Trophoblast cell (in vitro differentiated cells and primary cell): ENCODE measurements around the gene NALF2.

Experiments
- DNase-seq, 2 donors: peaks; one replicate each; pipeline ENCODE4 v3.0.0-alpha.2; 2016
- H2AFZ ChIP-seq: 2 replicates; pipeline ENCODE4 v1.6.1; 2013; ENCODE audit warnings: low read length, moderate library complexity, mild to moderate bottlenecking; ENCODE audit not compliant: insufficient read depth, poor library complexity
- H2AK5ac ChIP-seq: 2 replicates; pipeline ENCODE4 v1.6.1; 2013; ENCODE audit warnings: mild to moderate bottlenecking, low read length
- H2BK120ac ChIP-seq: 2 replicates; pipeline ENCODE4 v1.6.1; 2013; ENCODE audit warnings: low read length, mild to moderate bottlenecking, moderate library complexity; ENCODE audit not compliant: insufficient read depth, poor library complexity
- H2BK12ac ChIP-seq: 2 replicates; pipeline ENCODE4 v1.6.1; 2013; ENCODE audit warnings: mild to moderate bottlenecking, low read length, moderate library complexity
- H2BK5ac ChIP-seq: 2 replicates; pipeline ENCODE4 v1.6.1; 2013; ENCODE audit warnings: low read length, low read depth, moderate library complexity, mild to moderate bottlenecking; ENCODE audit not compliant: poor library complexity
- H3K14ac ChIP-seq: 2 replicates; pipeline ENCODE4 v1.6.1; 2013; ENCODE audit warnings: mild to moderate bottlenecking, low read length
- H3K18ac ChIP-seq: 2 replicates; pipeline ENCODE4 v1.6.1; 2013; ENCODE audit warnings: mild to moderate bottlenecking, low read length
- H3K23ac ChIP-seq: 2 replicates; pipeline ENCODE4 v1.6.1; 2013; ENCODE audit warnings: low read length
- H3K27ac ChIP-seq: 2 replicates; pipeline ENCODE4 v1.5.1; 2013; ENCODE audit warnings: low read depth, mild to moderate bottlenecking, inconsistent platforms, low read length, moderate library complexity
- H3K27me3 ChIP-seq: 2 replicates; pipeline ENCODE4 v1.6.1; 2013; ENCODE audit warnings: inconsistent platforms, mild to moderate bottlenecking, low read length, moderate library complexity; ENCODE audit not compliant: insufficient read depth
- H3K36me3 ChIP-seq, 2 experiments: 1 replicate in 1 of 2; 2 replicates in 1 of 2; pipeline ENCODE4 v1.6.1; 2013; ENCODE audit warnings: low read length in 2 of 2, mild to moderate bottlenecking in 2 of 2, moderate library complexity in 1 of 2; ENCODE audit not compliant: insufficient read depth in 2 of 2, control insufficient read depth in 1 of 2
- H3K4ac ChIP-seq: 2 replicates; pipeline ENCODE4 v1.6.1; 2013; ENCODE audit warnings: low read depth, mild to moderate bottlenecking, low read length, moderate library complexity
- H3K4me1 ChIP-seq, 2 experiments: 1 replicate in 1 of 2; 2 replicates in 1 of 2; pipeline ENCODE4 v1.6.1; 2013; ENCODE audit warnings: low read length in 2 of 2, mild to moderate bottlenecking in 2 of 2, moderate library complexity in 1 of 2; ENCODE audit not compliant: insufficient read depth in 2 of 2, control insufficient read depth in 1 of 2
- H3K4me2 ChIP-seq: 2 replicates; pipeline ENCODE4 v1.6.1; 2013; ENCODE audit warnings: inconsistent platforms, mild to moderate bottlenecking, low read length, moderate library complexity
- H3K4me3 ChIP-seq: 2 replicates; pipeline ENCODE4 v1.5.1; 2013; ENCODE audit warnings: mild to moderate bottlenecking, low read depth, low read length, inconsistent platforms
- H3K79me1 ChIP-seq: one replicate; pipeline ENCODE4 v1.6.1; 2013; ENCODE audit warnings: low read length
- H3K79me2 ChIP-seq: 2 replicates; pipeline ENCODE4 v1.6.1; 2013; ENCODE audit warnings: low read length, mild to moderate bottlenecking; ENCODE audit not compliant: control insufficient read depth, insufficient read depth, poor library complexity
- H3K9ac ChIP-seq: 2 replicates; pipeline ENCODE4 v1.6.1; 2013; ENCODE audit warnings: mild to moderate bottlenecking, low read length
- H3K9me3 ChIP-seq: 2 replicates; pipeline ENCODE4 v1.6.1; 2013; ENCODE audit warnings: low read depth, mild to moderate bottlenecking, control low read depth, inconsistent platforms, low read length; ENCODE audit not compliant: insufficient read depth
- H4K12ac ChIP-seq: 2 replicates; pipeline ENCODE4 v1.6.1; 2013; ENCODE audit warnings: low read depth, mild to moderate bottlenecking, low read length, moderate library complexity
- H4K8ac ChIP-seq: 2 replicates; pipeline ENCODE4 v1.6.1; 2013; ENCODE audit warnings: low read depth, mild to moderate bottlenecking, low read length, moderate library complexity
- H4K91ac ChIP-seq: one replicate; pipeline ENCODE4 v1.6.1; 2013; ENCODE audit warnings: low read depth, mild to moderate bottlenecking, low read length, moderate library complexity
- WGBS: extraction: QIAGEN DNeasy Blood & Tissue Kit; methylation state at CpG from one replicate; pipeline ENCODE4 v1.1.7; 2013; ENCODE audit warnings: missing lambda C conversion rate; ENCODE audit not compliant: insufficient read length, insufficient coverage; ENCODE audit errors: extremely low coverage; 5-methylcytosine and 5-hydroxymethylcytosine counted together

Gene NALF2

GRCh38 chrX:69530306-69530705 is 26.2 kb downstream of the NALF2 start:
- Histone ChIP-seq H4K12ac (no peak overlapping the region), H2BK12ac (no peak overlapping the region), H3K9me3 (no peaks in the 10 kb centered on the region), H2BK120ac (no peak overlapping the region), H3K4me1 (no peaks in the 10 kb centered on the region), H3K4me2 (no peak overlapping the region), H2BK5ac (no peak overlapping the region), H4K8ac (no peak overlapping the region), H3K14ac (no peak overlapping the region), H3K36me3 (no peaks in the 10 kb centered on the region), H3K4ac (no peak overlapping the region), H3K79me2 (no peaks in the 10 kb centered on the region), H3K9ac (no peak overlapping the region), H3K23ac (no peak overlapping the region), H2AFZ (no peak overlapping the region), H3K27me3 (no peaks in the 10 kb centered on the region), H3K79me1 (no peaks in the 10 kb centered on the region), H3K27ac (no peak overlapping the region), H3K4me3 (no peak overlapping the region), H2AK5ac (no peak overlapping the region), H3K18ac (no peak overlapping the region), H4K91ac (no peak overlapping the region)
- no peak for DNase-seq
- 100% methylated on average over 1 of the region's 7 CpGs for WGBS

- no peak overlapping the region for H2BK120ac ChIP-seq
- H3K79me2 ChIP-seq, result no peaks in the 10 kb centered on the region
- H2AK5ac ChIP-seq, result no peak overlapping the region
- no peak overlapping the region for H3K14ac ChIP-seq
- no peaks in the 10 kb centered on the region for H3K79me1 ChIP-seq
- no peak overlapping the region for H3K4ac ChIP-seq
- no peak overlapping the region for H3K4me3 ChIP-seq
- no peak for DNase-seq
- no peak overlapping the region for H3K18ac ChIP-seq
- no peak overlapping the region for H2BK5ac ChIP-seq
- H2AFZ ChIP-seq, result no peak overlapping the region
- H4K8ac ChIP-seq, result no peak overlapping the region
- H3K4me1 ChIP-seq, result no peaks in the 10 kb centered on the region
- H3K9me3 ChIP-seq, result no peaks in the 10 kb centered on the region
- no CpG with 5 or more reads among the region's 8 CpGs for WGBS
- no peak overlapping the region for H3K9ac ChIP-seq
- no peak overlapping the region for H3K4me2 ChIP-seq
- H3K27ac ChIP-seq, result no peak overlapping the region
- no peak overlapping the region for H4K12ac ChIP-seq
- no peaks in the 10 kb centered on the region for H3K36me3 ChIP-seq
- H3K27me3 ChIP-seq, result no peaks in the 10 kb centered on the region
- no peak overlapping the region for H2BK12ac ChIP-seq
- no peak overlapping the region for H4K91ac ChIP-seq
- H3K23ac ChIP-seq, result no peak overlapping the region
These were observed 27.1 kb downstream of the NALF2 start for GRCh38 chrX:69531031-69531755.

GRCh38 chrX:69535661-69536060 is 31.5 kb downstream of the NALF2 start:
- Histone ChIP-seq H3K4me2 (no peak overlapping the region), H2AK5ac (no peak overlapping the region), H3K9me3 (no peaks in the 10 kb centered on the region), H3K27me3 (no peaks in the 10 kb centered on the region), H3K4me1 (no peaks in the 10 kb centered on the region), H3K79me1 (no peaks in the 10 kb centered on the region), H2AFZ (no peak overlapping the region), H3K18ac (no peak overlapping the region), H2BK12ac (no peak overlapping the region), H4K91ac (no peak overlapping the region), H3K79me2 (no peaks in the 10 kb centered on the region), H2BK5ac (no peak overlapping the region), H3K36me3 (no peaks in the 10 kb centered on the region), H4K8ac (no peak overlapping the region), H3K14ac (no peak overlapping the region), H4K12ac (no peak overlapping the region), H3K9ac (no peak overlapping the region), H3K4me3 (no peak overlapping the region), H2BK120ac (no peak overlapping the region), H3K4ac (no peak overlapping the region), H3K23ac (no peak overlapping the region), H3K27ac (no peak overlapping the region)
- no CpG with 5 or more reads among the region's 2 CpGs for WGBS
- DNase-seq, result no peak

GRCh38 chrX:69538321-69538876 is 34.3 kb downstream of the NALF2 start:
- peak overlapping the region; percentile 61 for H4K8ac ChIP-seq
- H3K27ac ChIP-seq, result no peak overlapping the region
- H3K9me3 ChIP-seq, result no peaks in the 10 kb centered on the region
- H3K18ac ChIP-seq, result no peak overlapping the region
- H3K4me2 ChIP-seq, result peak overlapping the region; percentile 74
- H3K36me3 ChIP-seq, result no peaks in the 10 kb centered on the region
- no peaks in the 10 kb centered on the region for H3K79me1 ChIP-seq
- no peak overlapping the region for H2AK5ac ChIP-seq
- no peak overlapping the region for H2BK120ac ChIP-seq
- H4K91ac ChIP-seq, result no peak overlapping the region
- H2AFZ ChIP-seq, result peak overlapping the region; percentile 90
- H3K9ac ChIP-seq, result no peak overlapping the region
- H2BK5ac ChIP-seq, result no peak overlapping the region
- no peaks in the 10 kb centered on the region for H3K27me3 ChIP-seq
- no peak overlapping the region for H2BK12ac ChIP-seq
- no CpG with 5 or more reads among the region's 45 CpGs for WGBS
- peak overlapping the region; percentile 65 for H3K4me3 ChIP-seq
- H3K23ac ChIP-seq, result no peak overlapping the region
- H3K79me2 ChIP-seq, result no peaks in the 10 kb centered on the region
- DNase-seq, result peak; percentile 37 to 61
- no peak overlapping the region for H3K4ac ChIP-seq
- H3K4me1 ChIP-seq, result no peaks in the 10 kb centered on the region
- H4K12ac ChIP-seq, result peak overlapping the region; percentile 73
- no peak overlapping the region for H3K14ac ChIP-seq
